Spleen (tissue), 7 donors: Measurements from ENCODE around the gene RNASE8.

Experiments
- POLR2A ChIP-seq, 3 donors: fragments of 450-650 bp; IDR thresholded peaks; one replicate each; pipeline ENCODE4 v1.5.1; 2017; ENCODE audit warnings: antibody characterized with exemption in 3 of 3, mild to moderate bottlenecking in 1 of 3
- TF ChIP-seq, protein P1 (sequence below), 11 experiments: fragments of 200-600 bp in 7 of 11; fragments of 450-650 bp in 4 of 11; sonication (generic) in 4 of 11; IDR thresholded peaks in 8 of 11; conservative IDR thresholded peaks in 3 of 11; 1 replicate in 7 of 11; 2 replicates in 4 of 11; pipeline versions ENCODE4 v1.4.0 to v1.8.0; 2016 to 2021; ENCODE audit warnings: antibody characterized with exemption in 11 of 11, inconsistent platforms in 4 of 11, mild to moderate bottlenecking in 1 of 11
- donor health status: DM: no; HTN: no; CAD: no; lungs with moderate emphysema.
- donor health status: DM: no; HTN: no; CAD: no.
- donor health status: DM: no; HTN: no; CAD: no.

DNA sequence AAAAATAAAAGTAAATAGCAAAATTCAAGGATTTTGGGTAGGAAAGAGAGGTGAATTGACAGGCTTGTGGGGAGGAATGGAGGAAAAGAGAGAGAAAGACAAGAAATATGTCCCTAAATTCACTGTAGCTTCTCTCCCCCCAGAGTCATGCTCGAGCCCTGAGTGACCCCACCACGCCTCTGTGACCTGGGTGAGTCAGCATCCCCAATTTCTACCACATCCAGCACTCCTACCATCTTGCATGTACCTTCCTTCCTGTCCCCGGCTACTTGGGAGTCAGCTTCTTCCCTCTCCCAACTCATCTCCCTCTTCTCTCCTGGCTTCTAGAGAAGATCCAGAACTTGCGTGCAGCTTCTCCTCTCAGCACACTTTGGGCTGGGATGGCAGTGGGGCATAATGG is 31.1 kb downstream of the RNASE8 start:
- TF ChIP-seq, protein P1, sequence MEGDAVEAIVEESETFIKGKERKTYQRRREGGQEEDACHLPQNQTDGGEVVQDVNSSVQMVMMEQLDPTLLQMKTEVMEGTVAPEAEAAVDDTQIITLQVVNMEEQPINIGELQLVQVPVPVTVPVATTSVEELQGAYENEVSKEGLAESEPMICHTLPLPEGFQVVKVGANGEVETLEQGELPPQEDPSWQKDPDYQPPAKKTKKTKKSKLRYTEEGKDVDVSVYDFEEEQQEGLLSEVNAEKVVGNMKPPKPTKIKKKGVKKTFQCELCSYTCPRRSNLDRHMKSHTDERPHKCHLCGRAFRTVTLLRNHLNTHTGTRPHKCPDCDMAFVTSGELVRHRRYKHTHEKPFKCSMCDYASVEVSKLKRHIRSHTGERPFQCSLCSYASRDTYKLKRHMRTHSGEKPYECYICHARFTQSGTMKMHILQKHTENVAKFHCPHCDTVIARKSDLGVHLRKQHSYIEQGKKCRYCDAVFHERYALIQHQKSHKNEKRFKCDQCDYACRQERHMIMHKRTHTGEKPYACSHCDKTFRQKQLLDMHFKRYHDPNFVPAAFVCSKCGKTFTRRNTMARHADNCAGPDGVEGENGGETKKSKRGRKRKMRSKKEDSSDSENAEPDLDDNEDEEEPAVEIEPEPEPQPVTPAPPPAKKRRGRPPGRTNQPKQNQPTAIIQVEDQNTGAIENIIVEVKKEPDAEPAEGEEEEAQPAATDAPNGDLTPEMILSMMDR (IDR thresholded peaks at IDR 0.05 in 8 of 11, conservative IDR thresholded peaks at IDR 0.05 in 3 of 11) = no peak
- no peak for TF ChIP-seq POLR2A (IDR thresholded peaks at IDR 0.05)
